GM18861 (cell line): ENCODE results near the gene CDK15.

Experiments used
- ATAC-seq: cut with Tn5 transposase; IDR thresholded peaks from one replicate; pipeline ENCODE4 v1.9.1; 2021; ENCODE audit not compliant: unreplicated experiment

CDK15 gene

DNA sequence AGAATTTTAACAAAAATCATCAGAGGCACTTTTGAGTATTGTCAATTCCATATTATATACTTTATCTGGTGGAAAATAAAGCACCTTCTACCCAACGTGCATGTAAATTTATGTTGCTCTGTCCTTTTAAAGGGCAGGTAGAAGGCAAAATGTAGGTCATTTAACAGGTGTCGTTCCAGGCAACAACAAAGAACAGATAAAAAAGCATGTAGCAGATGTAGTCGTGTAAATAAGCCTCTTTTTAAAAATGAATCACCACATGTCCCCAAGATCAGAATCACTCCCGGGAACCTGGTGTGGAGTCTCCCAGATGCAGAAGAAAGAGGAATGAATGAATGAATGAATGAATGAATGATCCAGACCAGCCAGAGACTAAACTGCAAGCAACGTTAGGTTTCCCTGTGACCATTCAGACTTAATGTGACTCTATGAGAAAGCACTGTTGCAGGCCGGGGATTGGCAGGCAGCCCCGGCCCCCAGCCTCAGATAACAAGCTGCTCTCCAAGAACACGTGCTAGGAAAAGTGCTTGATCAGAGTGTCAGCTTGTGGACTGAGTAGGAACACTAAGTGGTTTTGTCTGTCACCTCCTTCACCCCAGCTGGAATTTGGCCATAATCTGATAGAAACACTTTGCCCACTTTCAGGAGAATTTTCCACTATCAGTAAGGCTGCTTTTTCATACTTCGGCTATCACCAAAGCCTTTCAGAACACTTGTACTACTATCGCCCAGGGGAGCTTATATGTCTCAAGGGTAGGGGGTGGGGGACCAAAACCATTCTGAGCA, 100.6 kb downstream of the CDK15 start:
- no peak for ATAC-seq

- no peak for ATAC-seq
Measured at GRCh38 chr2:201907563-201907881, 101.2 kb downstream of the CDK15 start.

GRCh38 chr2:201908901-201909300, 102.6 kb downstream of the CDK15 start:
- no peak for ATAC-seq

DNA sequence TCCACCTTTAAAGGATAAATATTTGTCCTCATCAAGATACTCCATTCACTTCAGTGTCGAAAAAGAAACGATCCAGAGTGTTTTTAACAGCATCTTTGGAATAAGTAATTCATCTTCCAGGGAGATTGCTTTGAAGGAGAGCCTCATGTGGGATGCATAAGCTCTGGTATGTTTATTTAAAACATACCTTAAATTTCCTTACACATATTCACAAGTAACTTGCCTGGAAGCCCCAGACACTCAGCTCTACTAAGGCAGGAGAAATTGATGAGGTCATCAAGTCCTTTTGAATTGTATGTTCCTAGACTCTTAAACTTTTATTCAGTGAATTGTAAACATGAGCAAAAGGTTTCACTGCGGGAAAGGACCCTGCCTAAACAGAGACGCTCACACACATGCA, 103.0 kb downstream of the CDK15 start:
- ATAC-seq, result no peak

- no peak for ATAC-seq
Measured at GRCh38 chr2:201909961-201910361, 103.6 kb downstream of the CDK15 start.

- ATAC-seq, result no peak
Measured at GRCh38 chr2:201911372-201911771, 105.0 kb downstream of the CDK15 start.

- ATAC-seq, result no peak
Measured at GRCh38 chr2:201913201-201913600, 106.9 kb downstream of the CDK15 start.

DNA sequence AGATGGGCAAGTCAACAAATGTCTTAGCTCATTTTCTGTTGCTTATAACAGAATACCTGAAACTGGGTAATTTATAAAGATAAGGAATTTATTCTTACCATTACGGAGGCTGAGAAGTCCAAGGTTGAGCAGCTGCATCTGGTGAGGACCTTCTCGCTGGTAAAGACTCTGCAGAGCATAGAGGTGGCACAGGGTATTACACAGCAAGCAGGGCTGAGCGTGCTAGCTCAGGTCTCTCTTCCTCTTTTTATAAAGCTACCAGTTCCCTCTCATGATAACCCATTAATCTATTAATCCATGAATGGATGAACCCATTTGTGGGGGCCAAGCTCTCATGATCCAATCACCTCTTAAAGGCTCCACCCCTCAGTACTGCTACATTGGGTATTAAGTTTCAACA, 109.1 kb downstream of the CDK15 start:
- ATAC-seq, result peak; percentile 93

DNA sequence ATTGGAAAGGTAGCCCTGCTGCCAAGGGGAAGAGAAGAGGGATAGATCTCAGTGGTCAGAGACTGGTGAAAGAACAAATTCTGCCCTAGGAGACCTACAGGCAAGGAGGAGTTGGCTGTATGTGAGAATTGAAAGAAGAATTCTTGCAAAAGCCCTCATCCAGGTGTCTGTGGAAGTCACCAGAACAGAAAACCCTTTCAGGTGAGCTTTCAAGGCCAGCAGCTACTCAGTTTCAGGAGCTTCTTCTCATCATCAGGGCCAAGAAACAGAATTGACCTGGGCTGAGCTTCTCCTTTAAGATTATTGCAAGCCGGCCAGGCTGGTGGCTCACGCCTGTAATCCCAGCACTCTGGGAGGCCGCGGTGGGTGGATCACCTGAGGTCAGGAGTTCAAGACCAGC, 110.2 kb downstream of the CDK15 start:
- ATAC-seq, result no peak

GRCh38 chr2:201918616-201919307, 112.4 kb downstream of the CDK15 start:
- ATAC-seq, result no peak

DNA sequence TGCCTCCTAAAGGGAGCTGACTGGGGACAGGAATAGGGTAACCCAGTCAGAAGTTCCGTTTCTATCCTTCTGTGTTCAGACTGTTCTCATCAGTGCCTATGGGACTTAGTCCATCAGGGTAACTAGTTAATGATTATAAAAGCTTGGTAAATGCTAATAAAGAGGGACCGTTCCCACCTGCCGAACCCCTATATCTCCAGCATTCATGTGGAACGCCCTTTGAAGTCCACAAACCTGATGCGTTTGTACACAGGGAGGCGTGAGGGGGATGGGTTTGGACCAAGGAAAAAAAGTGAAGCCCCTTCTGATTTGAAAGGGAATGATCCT, 112.9 kb downstream of the CDK15 start:
- no peak for ATAC-seq

DNA sequence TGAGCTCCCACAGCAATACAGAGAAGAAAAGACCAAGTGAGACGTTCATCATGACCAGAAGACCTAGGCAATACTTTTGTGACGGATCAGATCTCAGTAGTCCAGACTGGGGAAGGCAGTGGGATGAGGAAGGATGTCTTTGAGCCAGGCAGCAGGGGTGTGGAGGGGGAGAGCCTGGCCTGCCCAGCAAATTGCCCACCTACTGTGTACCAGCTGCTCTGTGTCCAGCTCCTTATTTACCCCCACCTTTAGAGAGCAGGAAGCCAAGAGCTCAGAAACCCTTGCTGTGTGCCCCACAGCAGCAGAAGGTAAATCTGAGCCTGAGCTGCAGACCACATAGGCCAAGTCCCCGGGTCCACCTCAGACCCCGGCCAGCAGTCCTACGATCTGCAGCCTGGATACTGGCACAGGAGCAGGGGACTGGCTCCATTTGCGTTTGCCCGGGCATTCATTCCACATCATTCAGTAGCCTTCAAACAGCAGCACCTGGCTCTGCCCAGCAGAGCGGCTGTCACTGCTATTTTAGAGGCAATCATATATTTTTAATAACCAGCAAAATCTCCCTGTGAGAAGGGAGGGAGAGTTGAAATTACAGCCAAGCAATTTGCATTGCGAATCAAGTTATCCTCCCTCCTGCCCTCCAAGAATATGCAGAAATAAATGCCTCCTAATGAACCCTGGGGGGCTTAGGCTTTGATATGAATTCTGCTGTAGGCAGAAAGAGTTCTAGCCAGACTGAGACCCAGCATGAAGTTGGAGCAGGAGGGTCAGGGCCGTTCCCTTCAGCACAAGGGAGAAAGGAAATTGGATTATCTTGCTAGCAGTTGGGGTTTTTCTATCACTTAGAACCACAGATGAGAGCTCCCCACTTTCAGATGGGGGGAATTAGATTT, 117.3 kb downstream of the CDK15 start:
- ATAC-seq, result no peak

- no peak for ATAC-seq
Measured at GRCh38 chr2:201924453-201924852, 118.1 kb downstream of the CDK15 start.

GRCh38 chr2:201925056-201925455, 118.7 kb downstream of the CDK15 start:
- no peak for ATAC-seq

- ATAC-seq, result no peak
Measured at GRCh38 chr2:201926067-201926466, 119.7 kb downstream of the CDK15 start.

DNA sequence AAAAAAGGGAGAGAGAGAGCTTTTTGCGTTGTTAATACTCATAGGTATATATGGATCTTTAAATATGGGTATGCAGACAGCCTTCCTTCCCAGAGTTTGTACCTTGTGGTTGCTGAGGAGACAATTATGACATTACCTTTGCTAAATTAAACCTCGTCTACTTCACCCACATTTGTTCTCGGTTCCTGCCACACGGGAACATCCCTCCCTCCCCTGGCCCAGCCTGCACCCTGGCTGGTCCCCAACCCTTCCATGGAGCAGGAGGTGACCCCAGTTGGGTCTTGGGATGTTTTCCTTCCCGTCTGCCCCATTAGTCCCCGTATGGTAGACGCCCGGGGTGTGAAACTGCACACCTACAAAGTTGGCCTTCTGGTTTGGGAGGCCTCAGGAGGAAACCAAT, 122.0 kb downstream of the CDK15 start:
- no peak for ATAC-seq

DNA sequence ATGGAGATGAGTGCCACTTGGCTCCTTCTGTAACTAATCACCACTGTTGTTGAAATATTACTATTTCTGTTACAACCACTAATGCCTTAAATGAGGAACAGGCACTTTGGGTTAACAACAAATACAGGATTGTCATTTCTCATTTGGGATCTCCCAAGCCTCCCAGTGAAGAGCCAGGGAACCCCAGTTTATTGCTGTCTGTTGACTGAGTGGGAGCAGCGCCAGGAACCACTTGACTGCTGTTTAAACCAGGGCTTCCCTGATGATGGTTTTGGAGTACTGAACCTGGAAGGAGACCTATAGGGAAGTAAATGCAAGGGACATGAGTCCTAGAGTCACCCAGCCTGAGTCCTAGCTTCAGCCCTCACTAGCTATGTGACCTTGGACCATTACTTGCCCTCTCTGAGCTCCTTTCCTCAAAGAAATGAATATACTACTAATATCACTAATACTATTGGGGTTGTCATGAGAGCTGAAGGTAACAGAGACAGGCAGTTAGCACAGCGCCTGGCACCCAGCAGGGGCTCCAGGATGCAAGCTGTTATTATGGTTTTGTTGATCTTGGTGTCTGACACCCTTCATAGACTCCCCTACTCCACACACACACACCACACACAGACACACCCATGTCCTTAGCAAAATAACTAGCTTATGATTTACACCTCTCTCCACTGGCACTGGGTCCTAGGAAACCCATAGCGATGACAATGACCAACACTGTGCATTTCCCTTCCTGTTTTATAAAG, 123.1 kb downstream of the CDK15 start:
- no peak for ATAC-seq

DNA sequence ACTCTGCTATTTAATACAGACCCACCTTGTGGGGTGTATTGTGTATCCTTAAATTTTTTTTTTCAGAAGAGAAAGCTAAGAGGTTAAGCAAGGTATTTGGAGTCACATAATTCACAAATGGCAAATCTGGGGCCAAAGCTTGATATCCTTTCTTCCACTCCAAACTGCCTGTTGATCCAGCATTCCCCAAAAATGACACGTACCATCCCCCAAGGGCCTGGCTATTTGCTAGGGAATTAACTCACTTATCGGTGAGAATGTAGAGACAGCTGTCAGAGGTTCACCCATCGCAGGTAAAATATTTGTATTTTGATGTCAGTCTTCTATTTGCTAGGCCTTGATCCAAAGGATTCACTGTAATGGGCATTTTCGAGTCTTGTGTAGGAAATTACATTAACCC, 123.7 kb downstream of the CDK15 start:
- no peak for ATAC-seq

DNA sequence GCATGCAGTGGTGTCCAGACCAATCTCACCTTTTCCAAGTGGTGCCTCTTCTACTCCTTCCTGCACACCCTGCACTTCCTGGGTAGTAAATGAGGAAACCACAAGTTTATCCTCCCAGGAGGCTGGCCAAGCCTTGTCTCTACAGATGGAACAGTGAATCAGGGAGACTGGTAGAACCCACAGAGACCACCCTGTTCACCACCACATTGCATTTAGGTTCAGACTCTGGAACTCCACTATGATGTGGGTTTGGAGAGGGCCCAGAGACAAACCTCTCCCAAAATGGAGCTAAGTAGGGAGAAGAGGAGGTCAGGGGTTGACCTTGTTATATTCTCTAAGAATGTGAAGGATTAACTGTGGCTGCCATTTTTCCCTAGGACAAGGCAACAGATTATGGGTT, 124.5 kb downstream of the CDK15 start:
- ATAC-seq, result no peak

DNA sequence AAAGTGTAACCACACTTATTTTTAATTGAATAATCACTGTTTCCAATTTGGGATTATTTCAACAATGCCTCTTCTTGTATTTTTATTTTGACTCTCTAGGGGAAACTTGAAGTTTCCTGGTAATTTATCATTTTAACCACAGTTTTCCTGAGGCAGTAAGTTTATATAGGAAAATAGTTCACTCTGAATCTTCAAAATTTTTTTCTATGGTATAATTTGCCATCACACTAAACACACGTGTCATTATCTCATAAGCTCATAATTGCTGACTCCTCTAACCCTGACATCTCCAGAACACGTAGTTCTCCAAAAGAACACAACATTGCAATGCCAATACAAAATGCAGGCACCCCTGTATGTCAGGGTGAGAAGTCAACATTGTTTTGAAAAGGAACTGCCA, 125.1 kb downstream of the CDK15 start:
- ATAC-seq, result no peak

- ATAC-seq, result no peak
Measured at GRCh38 chr2:201931951-201932350, 125.6 kb downstream of the CDK15 start.
